ENCODE data around the gene MAP3K10.

- TF ChIP-seq FOS (IDR thresholded peaks at IDR 0.05; ENCODE audit: low read depth, low read length) (no peak), CHD1 (IDR thresholded peaks at IDR 0.05; ENCODE audit: low read depth, low read length) (no peak), RAD21 (IDR thresholded peaks at IDR 0.05; ENCODE audit: low read length) (no peak), RCOR1 (IDR thresholded peaks at IDR 0.05; ENCODE audit: insufficient replicate concordance, low read length) (no peak), CEBPB (IDR thresholded peaks at IDR 0.05; ENCODE audit: low read depth, low read length) (no peak), POLR2A (IDR thresholded peaks at IDR 0.05; ENCODE audit: low read depth, low read length) (no peak)
- TF ChIP-seq, protein P1, sequence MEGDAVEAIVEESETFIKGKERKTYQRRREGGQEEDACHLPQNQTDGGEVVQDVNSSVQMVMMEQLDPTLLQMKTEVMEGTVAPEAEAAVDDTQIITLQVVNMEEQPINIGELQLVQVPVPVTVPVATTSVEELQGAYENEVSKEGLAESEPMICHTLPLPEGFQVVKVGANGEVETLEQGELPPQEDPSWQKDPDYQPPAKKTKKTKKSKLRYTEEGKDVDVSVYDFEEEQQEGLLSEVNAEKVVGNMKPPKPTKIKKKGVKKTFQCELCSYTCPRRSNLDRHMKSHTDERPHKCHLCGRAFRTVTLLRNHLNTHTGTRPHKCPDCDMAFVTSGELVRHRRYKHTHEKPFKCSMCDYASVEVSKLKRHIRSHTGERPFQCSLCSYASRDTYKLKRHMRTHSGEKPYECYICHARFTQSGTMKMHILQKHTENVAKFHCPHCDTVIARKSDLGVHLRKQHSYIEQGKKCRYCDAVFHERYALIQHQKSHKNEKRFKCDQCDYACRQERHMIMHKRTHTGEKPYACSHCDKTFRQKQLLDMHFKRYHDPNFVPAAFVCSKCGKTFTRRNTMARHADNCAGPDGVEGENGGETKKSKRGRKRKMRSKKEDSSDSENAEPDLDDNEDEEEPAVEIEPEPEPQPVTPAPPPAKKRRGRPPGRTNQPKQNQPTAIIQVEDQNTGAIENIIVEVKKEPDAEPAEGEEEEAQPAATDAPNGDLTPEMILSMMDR (conservative IDR thresholded peaks at IDR 0.05; ENCODE audit: low read depth, low read length) = no peak
- TF ChIP-seq, protein P2, sequence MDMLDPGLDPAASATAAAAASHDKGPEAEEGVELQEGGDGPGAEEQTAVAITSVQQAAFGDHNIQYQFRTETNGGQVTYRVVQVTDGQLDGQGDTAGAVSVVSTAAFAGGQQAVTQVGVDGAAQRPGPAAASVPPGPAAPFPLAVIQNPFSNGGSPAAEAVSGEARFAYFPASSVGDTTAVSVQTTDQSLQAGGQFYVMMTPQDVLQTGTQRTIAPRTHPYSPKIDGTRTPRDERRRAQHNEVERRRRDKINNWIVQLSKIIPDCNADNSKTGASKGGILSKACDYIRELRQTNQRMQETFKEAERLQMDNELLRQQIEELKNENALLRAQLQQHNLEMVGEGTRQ (IDR thresholded peaks at IDR 0.05; ENCODE audit: low read depth, low read length) = no peak
Measured at GRCh38 chr19:40236026-40236355, 44.8 kb downstream of the MAP3K10 start.
